GM20431 (cell line): ENCODE data around the gene CORO1C.
"Not testable (repeated sequence)": the region's sequence is repeated elsewhere in the genome, so short reads cannot be mapped to it uniquely, and the experiment has no call there.

ENCODE experiments used
- in situ Hi-C: fragments of 300-500 bp; cut with MseI, MboI; formaldehyde crosslinking; loops from one replicate; pipeline ENCODE4 v1.15.0; 2020; ENCODE audit warnings: low sequenced_read_pairs; ENCODE audit not compliant: unreplicated experiment

The CORO1C gene

DNA sequence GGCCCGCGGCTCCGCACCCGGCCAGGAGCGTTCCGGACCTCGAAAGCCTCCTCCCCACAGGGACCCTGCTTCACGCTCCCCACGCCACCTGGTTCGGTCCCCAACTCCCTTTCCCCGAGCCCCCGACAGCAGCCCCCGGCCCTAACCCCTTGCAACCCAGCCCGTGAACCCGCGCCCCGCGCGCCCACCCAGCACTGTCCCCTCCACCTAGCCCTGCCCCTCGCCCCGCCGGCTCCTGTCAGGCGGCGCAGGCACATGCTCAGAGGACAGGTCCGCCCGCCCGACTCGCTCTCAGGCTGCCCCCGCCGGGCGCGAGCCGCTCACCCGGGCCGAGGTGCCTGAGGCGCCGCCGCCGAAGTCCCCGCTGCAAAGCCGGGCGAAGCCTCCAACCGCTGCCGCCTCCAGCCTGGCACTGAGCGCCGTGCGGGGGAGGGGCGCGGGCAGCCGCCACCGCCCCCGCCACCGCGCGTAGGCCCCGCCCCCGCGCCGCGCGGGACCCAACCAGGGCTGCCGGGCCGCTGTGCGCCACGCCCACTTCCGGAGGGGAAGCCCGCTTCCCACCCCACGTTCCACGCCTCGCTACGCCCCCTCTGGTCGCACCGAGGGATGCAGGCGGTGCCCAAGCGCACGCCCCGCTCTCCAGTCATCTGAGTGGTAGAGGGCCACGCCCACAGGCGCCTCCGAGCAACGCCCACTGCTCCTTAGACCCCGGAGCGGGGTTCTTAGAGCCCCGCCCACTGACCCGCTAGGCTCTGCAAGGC lies at the start of gene CORO1C:
TSS of gene CORO1C (minus strand) at position 414 of the 761 bp plus-strand sequence. CDS start 30,200 bp downstream, outside the sequence.
- in situ Hi-C loops: no loop called here

GRCh38 chr12:108779998-108780688 lies 48.8 kb upstream of the CORO1C start:
- in situ Hi-C loops: no loop called here

- in situ Hi-C loops: no loop called here
These were observed 46.7 kb upstream of the CORO1C start for GRCh38 chr12:108778053-108778452.

- in situ Hi-C loops: no loop called here
These were observed 45.8 kb upstream of the CORO1C start for GRCh38 chr12:108777156-108777555.

DNA sequence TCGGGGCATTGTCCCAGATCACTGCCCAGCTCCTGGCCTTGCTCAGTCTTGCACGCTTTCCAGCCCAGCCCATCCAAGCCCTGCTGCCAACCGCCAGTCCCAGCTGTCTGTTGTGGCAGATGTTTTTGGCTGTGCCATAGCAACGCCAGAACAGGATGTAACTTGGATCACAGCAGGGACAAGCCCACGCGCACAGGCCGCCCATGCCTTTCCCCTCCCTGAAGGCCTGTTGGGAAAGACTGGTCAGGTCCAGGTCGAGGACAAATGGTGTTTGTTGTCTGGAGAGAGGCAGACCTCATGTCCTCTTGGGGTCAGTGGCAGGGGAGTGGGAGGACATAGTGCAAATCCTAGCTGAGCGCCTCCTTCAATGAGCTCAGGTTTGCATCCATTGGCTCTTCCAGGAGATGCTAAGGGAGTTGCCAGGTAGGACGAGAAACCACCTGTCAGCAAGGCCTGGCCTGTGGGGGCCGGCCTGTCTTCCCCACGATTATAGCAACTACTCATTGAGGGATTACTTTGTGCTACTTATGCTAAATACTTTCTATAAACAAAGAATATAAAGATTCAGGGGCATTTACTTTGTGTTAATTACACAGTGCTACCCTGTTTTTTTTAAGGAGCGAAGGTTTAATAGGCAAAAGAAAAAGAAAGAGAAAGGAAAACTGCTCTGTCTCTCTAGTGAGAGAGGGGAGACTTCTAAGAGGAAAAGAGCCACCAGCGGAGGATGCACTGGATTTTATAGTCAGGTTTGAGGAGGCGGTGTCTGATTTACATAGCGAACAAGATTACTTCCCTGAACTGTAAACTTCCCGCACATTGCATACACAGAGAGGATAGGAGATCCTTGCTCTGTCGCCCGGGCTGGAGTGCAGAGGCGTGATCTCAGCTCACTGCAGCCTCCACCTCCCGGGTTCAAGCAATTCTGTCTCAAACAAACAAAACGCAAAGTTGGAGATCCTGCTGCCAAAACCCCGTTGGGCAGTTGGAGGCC lies 42.8 kb upstream of the CORO1C start:
- in situ Hi-C loops: no loop called here

DNA sequence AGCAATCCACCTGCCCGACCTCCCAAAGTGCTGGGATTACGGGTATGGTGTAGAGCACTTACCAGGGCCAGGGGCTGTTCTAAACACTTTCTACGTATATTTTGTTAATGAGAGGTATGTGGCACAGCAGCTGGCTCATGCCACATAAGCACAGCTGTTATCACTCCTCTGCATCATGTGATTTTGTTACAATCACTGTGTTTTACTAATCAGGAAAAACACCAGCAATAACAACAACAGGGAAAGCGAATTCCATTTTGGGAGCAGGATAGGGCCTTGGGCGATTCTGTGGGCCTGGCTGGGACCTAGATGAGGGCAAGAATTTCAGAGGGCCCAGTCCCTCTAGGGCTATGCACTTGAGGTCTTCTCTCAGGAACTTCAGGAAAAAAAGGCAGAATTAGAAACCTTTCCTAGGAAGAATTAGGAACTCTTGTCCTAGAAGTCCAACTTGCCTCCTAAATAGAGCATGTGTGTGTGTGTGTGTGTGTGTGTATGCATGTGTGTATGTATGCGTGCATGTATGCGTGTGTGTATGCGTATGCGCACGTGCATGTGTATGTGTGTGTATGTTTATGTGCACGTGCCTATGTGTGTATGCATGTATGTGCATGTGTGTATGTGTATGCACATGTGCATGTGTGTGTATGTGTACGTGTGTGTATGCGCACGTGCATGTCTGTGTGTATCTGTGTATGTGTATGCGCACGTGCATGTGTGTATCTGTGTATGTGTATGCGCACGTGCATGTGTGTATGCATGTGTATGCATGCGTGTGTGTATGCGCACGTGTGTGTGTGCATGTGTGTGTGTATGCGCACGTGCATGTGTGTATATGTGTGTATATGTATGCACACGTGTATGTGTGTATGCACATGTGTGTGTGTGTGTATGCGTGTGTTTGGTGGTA lies 41.8 kb upstream of the CORO1C start:
- in situ Hi-C loops: no loop called here

- in situ Hi-C loops: no loop called here
These were observed 40.9 kb upstream of the CORO1C start for GRCh38 chr12:108772247-108772646.

DNA sequence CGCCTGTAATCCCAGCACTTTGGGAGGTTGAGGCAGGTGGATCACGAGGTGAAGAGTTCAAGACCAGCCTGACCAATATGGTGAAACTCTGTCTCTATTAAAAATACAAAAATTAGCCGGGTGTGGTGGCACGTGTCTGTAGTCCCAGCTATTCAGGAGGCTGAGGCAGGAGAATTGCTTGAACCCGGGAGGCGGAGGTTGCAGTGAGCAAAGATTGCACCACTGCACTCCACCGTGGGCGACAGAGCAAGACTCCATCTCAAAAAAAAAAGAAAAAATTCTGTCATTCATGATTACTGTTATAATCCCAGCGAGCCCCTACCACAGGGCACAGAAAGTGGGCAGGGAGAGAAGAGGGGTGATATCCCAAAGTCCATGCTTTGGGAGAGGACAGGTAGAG lies 40.5 kb upstream of the CORO1C start:
- in situ Hi-C loops: not testable (repeated sequence)

- in situ Hi-C loops: no loop called here
These were observed 39.6 kb upstream of the CORO1C start for GRCh38 chr12:108770963-108771362.

GRCh38 chr12:108770269-108770829 lies 39.0 kb upstream of the CORO1C start:
- in situ Hi-C loops: no loop called here

- in situ Hi-C loops: no loop called here
These were observed 37.5 kb upstream of the CORO1C start for GRCh38 chr12:108768591-108769500.

DNA sequence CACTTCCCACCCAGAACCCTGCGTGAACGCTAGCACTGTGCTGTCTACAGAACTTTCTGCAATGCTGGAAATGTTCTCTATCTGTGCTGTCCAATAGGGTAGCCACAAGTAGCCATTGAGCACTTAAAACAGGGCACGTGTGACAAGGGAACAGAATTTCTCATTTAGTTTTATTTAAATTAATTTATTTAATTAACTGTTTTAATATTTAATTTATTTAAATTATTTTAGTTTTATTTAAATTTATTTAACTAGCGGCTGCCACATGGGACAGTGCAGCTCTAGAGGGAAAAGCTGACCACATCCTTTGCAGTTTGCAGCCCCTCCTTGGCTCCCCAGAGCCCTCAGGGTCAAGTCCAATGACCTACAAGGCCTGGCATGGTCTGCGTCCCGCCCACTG lies 35.0 kb upstream of the CORO1C start:
- in situ Hi-C loops: no loop called here

DNA sequence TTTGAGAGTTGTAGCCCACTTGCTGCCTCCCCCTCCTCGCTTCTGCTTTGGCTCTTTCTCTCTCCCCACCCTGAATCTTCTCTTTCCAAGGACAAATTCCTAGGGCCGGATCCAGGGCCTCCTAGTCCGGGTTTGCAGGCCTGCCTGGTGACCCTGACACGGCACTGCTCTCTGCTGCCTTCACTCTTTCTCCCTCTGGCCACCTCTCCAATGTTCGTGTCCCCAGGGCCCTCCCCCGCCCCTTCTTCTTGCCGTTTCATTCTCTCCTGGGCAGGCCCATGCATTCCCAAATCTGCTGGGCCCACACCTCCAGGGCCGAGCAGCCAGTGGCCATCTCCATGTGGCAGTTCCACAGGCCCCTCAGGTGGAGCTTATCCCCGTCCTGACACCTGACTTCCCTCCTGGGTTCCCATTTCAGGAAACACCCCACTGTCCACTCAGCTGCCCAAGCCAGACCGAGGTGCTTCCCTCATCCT lies 34.0 kb upstream of the CORO1C start:
- in situ Hi-C loops: no loop called here

DNA sequence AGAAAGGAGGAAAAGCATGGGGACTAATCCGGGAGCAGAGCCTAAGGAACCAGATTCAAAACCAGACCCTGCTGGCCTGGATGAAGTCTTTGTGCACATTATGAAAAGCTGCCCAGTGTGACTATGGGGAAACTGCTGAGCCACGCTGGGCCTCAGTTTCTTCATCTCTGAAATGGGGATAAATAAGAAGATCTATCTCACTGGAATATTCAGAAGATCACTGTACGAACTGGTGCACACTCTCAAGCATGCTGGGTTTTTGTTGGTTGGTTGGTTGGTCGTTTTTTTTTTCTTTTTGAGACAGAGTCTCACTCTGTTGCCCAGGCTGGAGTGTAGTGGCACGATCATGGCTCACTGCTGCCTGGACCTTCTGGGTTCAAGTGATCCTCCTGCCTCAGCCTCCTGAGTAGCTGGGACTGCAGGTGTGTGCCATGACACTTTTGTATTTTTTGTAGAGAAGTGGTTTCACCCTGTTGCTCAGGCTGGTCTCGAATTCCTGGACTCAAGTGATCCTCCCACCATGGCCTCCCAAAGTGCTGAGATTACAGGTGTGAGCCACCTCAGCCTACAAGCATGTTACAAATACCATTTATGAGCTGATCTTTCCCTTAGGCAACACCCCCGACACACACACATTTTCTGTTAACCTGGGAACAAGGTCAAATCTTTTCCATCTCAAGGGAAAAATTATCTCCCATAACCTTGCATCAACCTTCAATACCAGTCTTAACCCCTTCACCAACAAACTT lies 33.4 kb upstream of the CORO1C start:
- in situ Hi-C loops: no loop called here

DNA sequence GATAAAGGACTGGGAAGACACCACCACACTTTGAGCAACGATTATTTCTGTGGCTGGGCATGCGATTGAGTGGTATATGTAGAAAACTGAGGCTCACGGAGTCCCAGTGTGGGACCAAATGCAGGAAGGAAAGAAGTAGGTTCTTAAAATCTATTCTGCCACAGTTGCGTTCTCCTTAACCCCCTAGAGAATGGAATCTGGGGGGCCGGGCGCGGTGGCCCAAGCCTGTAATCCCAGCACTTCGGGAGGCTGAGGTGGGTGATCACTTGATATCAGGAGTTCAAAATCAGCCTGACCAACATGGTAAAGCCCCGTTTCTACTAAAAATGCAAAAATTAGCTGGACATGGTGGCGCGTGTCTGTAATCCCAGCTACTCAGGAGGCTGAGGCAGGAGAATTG lies 29.9 kb upstream of the CORO1C start:
- in situ Hi-C loops: no loop called here

- in situ Hi-C loops: no loop called here
These were observed 28.6 kb upstream of the CORO1C start for GRCh38 chr12:108759924-108760323.

DNA sequence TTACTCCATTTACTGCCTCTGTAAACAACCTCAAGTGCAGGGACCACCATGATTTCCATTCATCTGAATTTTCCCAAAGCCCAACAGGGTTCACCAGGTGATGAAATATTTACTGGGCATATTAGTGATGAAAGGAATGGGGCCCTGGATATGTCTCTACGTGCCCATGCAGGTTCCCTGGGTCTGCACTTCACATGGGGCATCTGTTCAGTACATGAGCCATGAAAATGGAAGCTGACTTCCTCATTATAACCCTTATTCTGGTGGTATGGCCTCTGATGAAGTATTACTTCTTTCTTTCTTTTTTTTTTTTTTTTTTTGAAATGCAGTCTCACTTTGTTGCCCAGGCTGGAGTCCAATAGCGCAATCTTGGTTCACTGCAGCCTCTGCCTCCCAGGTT lies 26.5 kb upstream of the CORO1C start:
- in situ Hi-C loops: no loop called here
